ENCODE results near the gene PIGC. TPM values are rescaled to one million over a fixed set of nuclear protein-coding genes. Genes with fewer than 3 reads are reported as not detected.

Gene PIGC
- total RNA-seq, 2 experiments from 2014 or later, result 23.7 to 27.1 TPM

- no peak for DNase-seq
- ChIA-PET CTCF (interaction anchor here (1.2 to 1.6 kb wide), 2 partner anchors 7 to 28 kb away, joined by 3 to 4 read pairs; no protein-coding TSS in a partner anchor), POLR2A (no interaction called here)
- Mint-ChIP-seq H3K9me3 (no peaks in the 10 kb centered on the region), H3K27ac (no peak overlapping the region), H3K27me3 (no peaks in the 10 kb centered on the region), H3K4me3 (no peak overlapping the region), H3K36me3 (ENCODE audit: low read depth) (no peaks in the 10 kb centered on the region), H3K4me1 (ENCODE audit: low read depth) (no peaks in the 10 kb centered on the region)
- H3K4me3 ChIP-seq (ENCODE audit: low read length), result no peak overlapping the region
- H3K4me1 ChIP-seq (ENCODE audit: insufficient read depth, low read length), result no peaks in the 10 kb centered on the region
- H3K27ac ChIP-seq (ENCODE audit: low read depth in 1 of 2, low read length in 2 of 2), result no peak overlapping the region
- intact Hi-C loops (cut with DNase I, micrococcal nuclease), result no loop called here
- no peak for TF ChIP-seq CTCF (IDR thresholded peaks at IDR 0.05)
- H3K36me3 ChIP-seq (ENCODE audit: insufficient read depth, low read length), result no peaks in the 10 kb centered on the region
- no peaks in the 10 kb centered on the region for H3K27me3 ChIP-seq (ENCODE audit: control insufficient read depth in 1 of 2, insufficient read depth in 2 of 2, low read length in 2 of 2)
- H3K9me3 ChIP-seq (ENCODE audit: control insufficient read depth in 1 of 2, insufficient read depth in 1 of 2, low read length in 2 of 2), result no peaks in the 10 kb centered on the region
- no peak for ATAC-seq (ENCODE audit: poor library complexity)
These were observed 13.7 kb upstream of the PIGC start for GRCh38 chr1:172457479-172458130.

- TF ChIP-seq CTCF (IDR thresholded peaks at IDR 0.05), result no peak
- H3K4me3 Mint-ChIP-seq, result no peak overlapping the region
- Histone ChIP-seq H3K27me3 (ENCODE audit: control insufficient read depth in 1 of 2, insufficient read depth in 2 of 2, low read length in 2 of 2) (no peaks in the 10 kb centered on the region), H3K9me3 (ENCODE audit: control insufficient read depth in 1 of 2, insufficient read depth in 1 of 2, low read length in 2 of 2) (no peaks in the 10 kb centered on the region), H3K4me1 (ENCODE audit: insufficient read depth, low read length) (no peaks in the 10 kb centered on the region), H3K4me3 (ENCODE audit: low read length) (no peak overlapping the region), H3K27ac (ENCODE audit: low read depth in 1 of 2, low read length in 2 of 2) (no peak overlapping the region), H3K36me3 (ENCODE audit: insufficient read depth, low read length) (no peaks in the 10 kb centered on the region)
- POLR2A ChIA-PET, result no interaction called here
- H3K27me3 Mint-ChIP-seq, result no peaks in the 10 kb centered on the region
- DNase-seq (no peak), ATAC-seq (ENCODE audit: poor library complexity) (no peak)
- H3K36me3 Mint-ChIP-seq (ENCODE audit: low read depth), result no peaks in the 10 kb centered on the region
- peaks cover 1% of the 10 kb centered on the region for H3K4me1 Mint-ChIP-seq (ENCODE audit: low read depth)
- H3K27ac Mint-ChIP-seq, result no peak overlapping the region
- CTCF ChIA-PET, result no interaction called here
- intact Hi-C loops (cut with DNase I, micrococcal nuclease), result no loop called here
- no peaks in the 10 kb centered on the region for H3K9me3 Mint-ChIP-seq
These were observed 12.5 kb upstream of the PIGC start for GRCh38 chr1:172456344-172456769.

GRCh38 chr1:172455451-172455850 is 11.6 kb upstream of the PIGC start:
- H3K4me3 ChIP-seq (ENCODE audit: low read length), result no peak overlapping the region
- H3K9me3 Mint-ChIP-seq, result no peaks in the 10 kb centered on the region
- H3K36me3 ChIP-seq (ENCODE audit: insufficient read depth, low read length), result no peaks in the 10 kb centered on the region
- H3K27me3 ChIP-seq (ENCODE audit: control insufficient read depth in 1 of 2, insufficient read depth in 2 of 2, low read length in 2 of 2), result no peaks in the 10 kb centered on the region
- peaks cover 7% of the 10 kb centered on the region for H3K4me1 ChIP-seq (ENCODE audit: insufficient read depth, low read length)
- H3K36me3 Mint-ChIP-seq (ENCODE audit: low read depth), result no peaks in the 10 kb centered on the region
- H3K27ac ChIP-seq (ENCODE audit: low read depth in 1 of 2, low read length in 2 of 2), result no peak overlapping the region
- no peak overlapping the region for H3K4me3 Mint-ChIP-seq
- ChIA-PET POLR2A (no interaction called here), CTCF (no interaction called here)
- no peak overlapping the region for H3K27ac Mint-ChIP-seq
- intact Hi-C loops (cut with DNase I, micrococcal nuclease), result no loop called here
- no peak for DNase-seq
- H3K4me1 Mint-ChIP-seq (ENCODE audit: low read depth), result peaks cover 10% of the 10 kb centered on the region
- no peaks in the 10 kb centered on the region for H3K9me3 ChIP-seq (ENCODE audit: control insufficient read depth in 1 of 2, insufficient read depth in 1 of 2, low read length in 2 of 2)
- H3K27me3 Mint-ChIP-seq, result no peaks in the 10 kb centered on the region
- ATAC-seq (ENCODE audit: poor library complexity), result no peak
- no peak for TF ChIP-seq CTCF (IDR thresholded peaks at IDR 0.05)

All from CD4-positive, alpha-beta T cell (primary cell).